HepG2 (cell line): ENCODE data around the gene PRKACA. TPM values are rescaled to one million over a fixed set of nuclear protein-coding genes. Genes with fewer than 3 reads are reported as not detected.
A peak's percentile ranks its signal among the peaks of the same experiment; 100 is the strongest.

Experiments used
- FLYWCH1 ChIP-seq: sonication (generic); formaldehyde crosslinking; IDR thresholded peaks from 2 replicates; pipeline ENCODE4 v1.8.1; 2023; ENCODE audit warnings: mild to moderate bottlenecking, missing genetic modification reagents
- FOXA1 ChIP-seq, 2 experiments: fragments of 450-650 bp in 1 of 2; sonication (generic) in 1 of 2; formaldehyde crosslinking in 1 of 2; IDR thresholded peaks; 2 replicates each; pipeline versions ENCODE4 v1.4.0 to v1.6.1; 2016 to 2020; ENCODE audit warnings: missing genetic modification reagents in 1 of 2
- HOXA9 ChIP-seq: sonication (generic); formaldehyde crosslinking; IDR thresholded peaks from 2 replicates; pipeline ENCODE4 v1.8.1; 2022; ENCODE audit warnings: missing genetic modification reagents, mild to moderate bottlenecking, moderate library complexity, borderline replicate concordance
- KAT2B ChIP-seq: fragments of 150-350 bp; IDR thresholded peaks from 2 replicates; pipeline ENCODE4 v1.6.1; 2014; ENCODE audit warnings: low read depth, low read length, borderline replicate concordance
- LCORL ChIP-seq, 2 experiments: fragments of 450-650 bp in 1 of 2; sonication (generic) in 1 of 2; formaldehyde crosslinking in 1 of 2; IDR thresholded peaks; 2 replicates each; pipeline versions ENCODE4 v1.5.0 to v1.6.1; 2017 to 2020; ENCODE audit warnings: antibody characterized with exemption in 1 of 2, missing genetic modification reagents in 1 of 2
- MTF1 ChIP-seq: sonication (generic); formaldehyde crosslinking; IDR thresholded peaks from 2 replicates; pipeline ENCODE4 v1.5.0; 2020; ENCODE audit warnings: missing genetic modification reagents
- NCOA2 ChIP-seq: sonication (generic); formaldehyde crosslinking; IDR thresholded peaks from 2 replicates; pipeline ENCODE4 v1.8.0; 2022; ENCODE audit warnings: inconsistent platforms
- PHB2 ChIP-seq: fragments of 450-650 bp; IDR thresholded peaks from 2 replicates; pipeline ENCODE4 v1.6.1; 2018; ENCODE audit not compliant: partially characterized antibody
- RFX5 ChIP-seq: IDR thresholded peaks from 2 replicates; pipeline ENCODE4 v1.6.1; 2011; ENCODE audit warnings: low read depth, low read length, improper control_type of control experiment
- SNRNP70 ChIP-seq: fragments of 200-400 bp; formaldehyde crosslinking; IDR thresholded peaks from 2 replicates; pipeline ENCODE4 v1.6.1; 2017; ENCODE audit warnings: mild to moderate bottlenecking, low read depth, low read length, moderate library complexity
- SP1 ChIP-seq, 2 experiments: fragments of 450-650 bp in 1 of 2; sonication (generic) in 1 of 2; formaldehyde crosslinking in 1 of 2; IDR thresholded peaks; 2 replicates each; pipeline versions ENCODE4 v1.4.0 to v1.6.1; 2016 to 2020; ENCODE audit warnings: missing genetic modification reagents in 1 of 2
- YY1 ChIP-seq: IDR thresholded peaks from 2 replicates; pipeline ENCODE4 v1.6.1; 2011; ENCODE audit warnings: low read length, low read depth, moderate library complexity, mild to moderate bottlenecking; ENCODE audit not compliant: insufficient read depth, insufficient replicate concordance
- ZNF10 ChIP-seq: sonication (generic); formaldehyde crosslinking; IDR thresholded peaks from 2 replicates; pipeline ENCODE4 v1.4.0; 2020; ENCODE audit warnings: mild to moderate bottlenecking, low read depth, missing genetic modification reagents, borderline replicate concordance
- ZNF354B ChIP-seq: sonication (generic); formaldehyde crosslinking; IDR thresholded peaks from 2 replicates; pipeline ENCODE4 v1.8.0; 2022; ENCODE audit warnings: mild to moderate bottlenecking, missing genetic modification reagents
- ZNF766 ChIP-seq: sonication (generic); formaldehyde crosslinking; IDR thresholded peaks from 2 replicates; pipeline ENCODE4 v1.5.0; 2020; ENCODE audit warnings: missing genetic modification reagents, borderline replicate concordance
- ZNF768 ChIP-seq: sonication (generic); formaldehyde crosslinking; IDR thresholded peaks from 2 replicates; pipeline ENCODE4 v1.4.0; 2020; ENCODE audit warnings: missing genetic modification reagents
- ZSCAN30 ChIP-seq: sonication (generic); formaldehyde crosslinking; IDR thresholded peaks from 2 replicates; pipeline ENCODE4 v1.5.0; 2020; ENCODE audit warnings: mild to moderate bottlenecking, missing genetic modification reagents
- polyA plus RNA-seq, 8 experiments: library from polyadenylated mRNA; depleted of rRNA in 3 of 8; stranded (reverse) in 7 of 8; unstranded in 1 of 8; fragments of >200 nt; fragmentation: Illumina TruSeq in 4 of 8; extraction: Trizol in 4 of 8; gene quantifications; 2 replicates each; pipeline versions ENCODE4 v1.2.1 to v1.2.3, GENCODE V29; 2011 to 2016; ENCODE audit warnings: low read depth in 4 of 8, missing spikeins in 1 of 8, mixed read lengths in 1 of 8; ENCODE audit not compliant: insufficient read depth in 1 of 8
- total RNA-seq, 5 experiments: library from RNA; depleted of rRNA; stranded (reverse); fragments of >200 nt; fragmentation: Illumina TruSeq; extraction: Trizol; gene quantifications; 2 replicates each; pipeline ENCODE4 v1.2.3, GENCODE V29; 2016; ENCODE audit warnings: low read depth in 1 of 5
- TF ChIP-seq, protein P1 (sequence below): sonication (generic); formaldehyde crosslinking; IDR thresholded peaks from 2 replicates; pipeline ENCODE4 v1.4.0; 2020; ENCODE audit warnings: low read depth, mild to moderate bottlenecking, missing genetic modification reagents
- TF ChIP-seq, protein P2 (sequence below): sonication (generic); formaldehyde crosslinking; IDR thresholded peaks from 2 replicates; pipeline ENCODE4 v1.8.0; 2022; ENCODE audit warnings: missing genetic modification reagents, mild to moderate bottlenecking, moderate library complexity, borderline replicate concordance
- TF ChIP-seq, protein P3 (sequence below): sonication (generic); formaldehyde crosslinking; conservative IDR thresholded peaks from 2 replicates; pipeline ENCODE4 v1.8.1; 2023; ENCODE audit warnings: missing genetic modification reagents
- TF ChIP-seq, protein P4 (sequence below), 2 experiments: sonication (generic) in 1 of 2; formaldehyde crosslinking in 1 of 2; IDR thresholded peaks; 2 replicates each; pipeline versions ENCODE4 v1.4.0 to v1.6.1; 2018 to 2020; ENCODE audit warnings: missing genetic modification reagents in 2 of 2, borderline replicate concordance in 1 of 2, low read depth in 1 of 2, mild to moderate bottlenecking in 1 of 2, missing biosample characterization in 1 of 2

Gene PRKACA
- total and polyA plus RNA-seq, 2 of the 13 experiments (the other 11 are each of a cell fraction or from before 2014, with no cell fraction given) = 11.0 to 18.2 TPM

DNA sequence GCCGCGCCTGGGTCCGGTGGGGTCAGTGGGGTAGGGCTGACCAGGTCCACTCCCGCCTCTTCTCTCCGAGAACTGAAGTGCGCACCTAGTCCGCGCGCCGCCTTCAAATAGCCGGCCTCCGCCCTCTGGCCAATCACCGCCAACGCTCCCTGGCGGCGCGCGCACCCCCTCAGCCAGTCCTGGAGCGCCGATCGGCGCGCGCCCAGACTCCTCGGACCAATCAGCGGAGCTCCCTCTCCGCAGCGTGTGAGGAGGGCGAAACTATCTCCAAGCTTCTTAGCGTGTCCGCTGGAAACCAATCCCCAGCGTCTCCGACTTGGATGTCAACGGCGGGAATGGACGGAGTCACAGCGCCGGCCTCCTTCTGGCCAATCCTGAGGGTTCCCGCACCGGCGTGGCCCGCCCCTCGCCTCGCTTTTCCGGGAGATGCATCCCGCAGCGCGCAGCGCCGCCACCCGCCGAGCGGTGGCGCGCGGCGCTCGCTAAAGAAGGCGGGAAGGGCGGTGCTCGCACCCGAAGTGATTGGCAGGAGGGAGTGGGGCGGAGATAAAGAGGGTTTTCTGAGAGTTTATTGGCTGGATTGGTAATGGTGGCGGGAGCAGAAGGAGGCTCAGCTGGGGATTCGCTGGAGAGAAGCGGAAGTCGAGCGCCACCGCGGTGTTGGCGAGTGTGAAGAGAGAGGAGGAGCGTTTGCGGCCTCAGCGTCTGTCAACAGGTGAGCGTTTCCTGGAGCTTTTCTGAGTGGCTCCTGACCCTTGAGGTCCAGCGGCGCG, 19.1 kb upstream of the PRKACA start, which contains the start of gene ASF1B (continued):
- TF ChIP-seq, protein P1, sequence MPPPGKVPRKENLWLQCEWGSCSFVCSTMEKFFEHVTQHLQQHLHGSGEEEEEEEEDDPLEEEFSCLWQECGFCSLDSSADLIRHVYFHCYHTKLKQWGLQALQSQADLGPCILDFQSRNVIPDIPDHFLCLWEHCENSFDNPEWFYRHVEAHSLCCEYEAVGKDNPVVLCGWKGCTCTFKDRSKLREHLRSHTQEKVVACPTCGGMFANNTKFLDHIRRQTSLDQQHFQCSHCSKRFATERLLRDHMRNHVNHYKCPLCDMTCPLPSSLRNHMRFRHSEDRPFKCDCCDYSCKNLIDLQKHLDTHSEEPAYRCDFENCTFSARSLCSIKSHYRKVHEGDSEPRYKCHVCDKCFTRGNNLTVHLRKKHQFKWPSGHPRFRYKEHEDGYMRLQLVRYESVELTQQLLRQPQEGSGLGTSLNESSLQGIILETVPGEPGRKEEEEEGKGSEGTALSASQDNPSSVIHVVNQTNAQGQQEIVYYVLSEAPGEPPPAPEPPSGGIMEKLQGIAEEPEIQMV (CRISPR knock-in tag) = no peak
- TF ChIP-seq FOXA1 (IDR thresholded peaks at IDR 0.05) = no peak
- TF ChIP-seq FOXA1 (CRISPR knock-in tag; IDR thresholded peaks at IDR 0.05) = peak; percentile 84
- TF ChIP-seq ZNF768 (CRISPR knock-in tag) = 0 out of 2 replicates have a peak, but pooled peaks have one; percentile 17
- TF ChIP-seq, protein P2, sequence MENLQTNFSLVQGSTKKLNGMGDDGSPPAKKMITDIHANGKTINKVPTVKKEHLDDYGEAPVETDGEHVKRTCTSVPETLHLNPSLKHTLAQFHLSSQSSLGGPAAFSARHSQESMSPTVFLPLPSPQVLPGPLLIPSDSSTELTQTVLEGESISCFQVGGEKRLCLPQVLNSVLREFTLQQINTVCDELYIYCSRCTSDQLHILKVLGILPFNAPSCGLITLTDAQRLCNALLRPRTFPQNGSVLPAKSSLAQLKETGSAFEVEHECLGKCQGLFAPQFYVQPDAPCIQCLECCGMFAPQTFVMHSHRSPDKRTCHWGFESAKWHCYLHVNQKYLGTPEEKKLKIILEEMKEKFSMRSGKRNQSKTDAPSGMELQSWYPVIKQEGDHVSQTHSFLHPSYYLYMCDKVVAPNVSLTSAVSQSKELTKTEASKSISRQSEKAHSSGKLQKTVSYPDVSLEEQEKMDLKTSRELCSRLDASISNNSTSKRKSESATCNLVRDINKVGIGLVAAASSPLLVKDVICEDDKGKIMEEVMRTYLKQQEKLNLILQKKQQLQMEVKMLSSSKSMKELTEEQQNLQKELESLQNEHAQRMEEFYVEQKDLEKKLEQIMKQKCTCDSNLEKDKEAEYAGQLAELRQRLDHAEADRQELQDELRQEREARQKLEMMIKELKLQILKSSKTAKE = peak; percentile 71
- TF ChIP-seq RFX5 = peak; percentile 95
- peak; percentile 95 for TF ChIP-seq HOXA9 (CRISPR knock-in tag)
- peak; percentile 7; the same call in 1 of the 2 replicates for TF ChIP-seq NCOA2 (CRISPR knock-in tag)
- no peak for TF ChIP-seq PHB2
- TF ChIP-seq, protein P3, sequence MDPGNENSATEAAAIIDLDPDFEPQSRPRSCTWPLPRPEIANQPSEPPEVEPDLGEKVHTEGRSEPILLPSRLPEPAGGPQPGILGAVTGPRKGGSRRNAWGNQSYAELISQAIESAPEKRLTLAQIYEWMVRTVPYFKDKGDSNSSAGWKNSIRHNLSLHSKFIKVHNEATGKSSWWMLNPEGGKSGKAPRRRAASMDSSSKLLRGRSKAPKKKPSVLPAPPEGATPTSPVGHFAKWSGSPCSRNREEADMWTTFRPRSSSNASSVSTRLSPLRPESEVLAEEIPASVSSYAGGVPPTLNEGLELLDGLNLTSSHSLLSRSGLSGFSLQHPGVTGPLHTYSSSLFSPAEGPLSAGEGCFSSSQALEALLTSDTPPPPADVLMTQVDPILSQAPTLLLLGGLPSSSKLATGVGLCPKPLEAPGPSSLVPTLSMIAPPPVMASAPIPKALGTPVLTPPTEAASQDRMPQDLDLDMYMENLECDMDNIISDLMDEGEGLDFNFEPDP (CRISPR knock-in tag) = no peak
- no peak for TF ChIP-seq MTF1 (CRISPR knock-in tag)
- peak; percentile 28; the same call in 1 of the 2 replicates for TF ChIP-seq ZNF766 (CRISPR knock-in tag)
- TF ChIP-seq SNRNP70 = no peak
- TF ChIP-seq LCORL (IDR thresholded peaks at IDR 0.05) = no peak
- TF ChIP-seq LCORL (CRISPR knock-in tag; IDR thresholded peaks at IDR 0.05) = peak; percentile 59
- TF ChIP-seq ZSCAN30 = 0 out of 2 replicates have a peak, but pooled peaks have one; percentile 19
- no peak for TF ChIP-seq YY1
- no peak for TF ChIP-seq ZNF10 (CRISPR knock-in tag)
- 0 out of 2 replicates have a peak, but pooled peaks have one; percentile 46 for TF ChIP-seq FLYWCH1 (CRISPR knock-in tag)
- TF ChIP-seq, protein P4, sequence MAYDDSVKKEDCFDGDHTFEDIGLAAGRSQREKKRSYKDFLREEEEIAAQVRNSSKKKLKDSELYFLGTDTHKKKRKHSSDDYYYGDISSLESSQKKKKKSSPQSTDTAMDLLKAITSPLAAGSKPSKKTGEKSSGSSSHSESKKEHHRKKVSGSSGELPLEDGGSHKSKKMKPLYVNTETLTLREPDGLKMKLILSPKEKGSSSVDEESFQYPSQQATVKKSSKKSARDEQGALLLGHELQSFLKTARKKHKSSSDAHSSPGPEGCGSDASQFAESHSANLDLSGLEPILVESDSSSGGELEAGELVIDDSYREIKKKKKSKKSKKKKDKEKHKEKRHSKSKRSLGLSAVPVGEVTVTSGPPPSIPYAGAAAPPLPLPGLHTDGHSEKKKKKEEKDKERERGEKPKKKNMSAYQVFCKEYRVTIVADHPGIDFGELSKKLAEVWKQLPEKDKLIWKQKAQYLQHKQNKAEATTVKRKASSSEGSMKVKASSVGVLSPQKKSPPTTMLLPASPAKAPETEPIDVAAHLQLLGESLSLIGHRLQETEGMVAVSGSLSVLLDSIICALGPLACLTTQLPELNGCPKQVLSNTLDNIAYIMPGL (CRISPR knock-in tag; IDR thresholded peaks at IDR 0.05; ENCODE audit: borderline replicate concordance in 1 of 2, low read depth in 1 of 2) = peak; percentile 65 to 83; a peak in 2 of 4 replicates
- no peak for TF ChIP-seq SP1 (IDR thresholded peaks at IDR 0.05)
- TF ChIP-seq SP1 (CRISPR knock-in tag; IDR thresholded peaks at IDR 0.05) = peak; percentile 79
- peak; percentile 94; the same call in 1 of the 2 replicates for TF ChIP-seq ZNF354B (CRISPR knock-in tag)
- no peak for TF ChIP-seq KAT2B
